ENCODE measurements around the gene PPBP.

DNA sequence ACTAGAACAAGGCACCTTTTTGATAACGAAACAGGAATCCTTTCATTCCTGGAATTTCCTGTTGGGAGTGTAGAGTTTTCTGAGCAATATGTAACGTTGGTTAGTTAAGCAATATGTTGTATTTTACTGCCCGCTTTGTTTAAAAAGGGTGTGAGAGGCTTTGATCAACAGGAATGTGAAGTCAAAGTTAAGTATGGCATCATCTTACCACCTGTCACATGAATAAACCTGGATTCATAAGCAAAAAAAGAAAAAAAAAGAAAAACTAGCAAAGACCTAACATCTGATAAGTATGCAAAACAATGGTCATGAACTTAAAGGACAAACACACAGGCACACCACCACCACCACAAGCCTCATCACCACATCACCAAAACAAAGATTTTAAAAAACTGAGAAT lies 17.5 kb upstream of the PPBP start:
- no peak for TF ChIP-seq ELF4 (IDR thresholded peaks at IDR 0.05)
- no peak for TF ChIP-seq ZNF384 (IDR thresholded peaks at IDR 0.05)
- no peak for TF ChIP-seq LEF1 (IDR thresholded peaks at IDR 0.05; ENCODE audit: borderline replicate concordance)
- TF ChIP-seq CTBP1 (IDR thresholded peaks at IDR 0.05; ENCODE audit: borderline replicate concordance), result no peak
- TF ChIP-seq SP1 (IDR thresholded peaks at IDR 0.05), result no peak
- no peak for TF ChIP-seq BHLHE40 (IDR thresholded peaks at IDR 0.05; ENCODE audit: borderline replicate concordance)
- TF ChIP-seq FOXK2 (IDR thresholded peaks at IDR 0.05), result no peak
- no peak for TF ChIP-seq TARDBP (IDR thresholded peaks at IDR 0.05)
- TF ChIP-seq NFRKB (IDR thresholded peaks at IDR 0.05), result no peak
- no peak for TF ChIP-seq SUZ12 (IDR thresholded peaks at IDR 0.05)
- no peak for TF ChIP-seq HDGF (IDR thresholded peaks at IDR 0.05; ENCODE audit: borderline replicate concordance)
- no peak for TF ChIP-seq FOXM1 (IDR thresholded peaks at IDR 0.05; ENCODE audit: borderline replicate concordance)
- no peak for TF ChIP-seq ARNT (IDR thresholded peaks at IDR 0.05)
